Stimulated activated naive CD8-positive, alpha-beta T cell treated with anti-CD3 and anti-CD28 coated beads, Interleukin-15, amount 100 ng/mL, for 72 hours (primary cell): ENCODE results near the gene SURF4.
A peak's percentile ranks its signal among the peaks of the same experiment; 100 is the strongest.
"Not testable (repeated sequence)": the region's sequence is repeated elsewhere in the genome, so short reads cannot be mapped to it uniquely, and the experiment has no call there.

Experiments
- ATAC-seq: fragments of 150-1000 bp; cut with Tn5 transposase; 2 replicates; pipeline ENCODE4 v1.10.0; 2021; ENCODE audit warnings: mild to moderate bottlenecking, moderate library complexity
- DNase-seq, 2 donors: peaks; one replicate each; pipeline ENCODE4 v3.0.0; 2021 to 2022
- H3K27ac Mint-ChIP-seq, 2 donors: one replicate each; pipeline ENCODE4 v1.8.0; 2022; ENCODE audit warnings: mild to moderate bottlenecking in 2 of 2, mixed read lengths in 2 of 2, moderate library complexity in 2 of 2
- H3K27me3 Mint-ChIP-seq: one replicate; pipeline ENCODE4 v1.8.0; 2022; ENCODE audit warnings: mixed read lengths
- H3K4me1 Mint-ChIP-seq: one replicate; pipeline ENCODE4 v1.8.0; 2022; ENCODE audit warnings: mild to moderate bottlenecking, mixed read lengths
- H3K4me3 Mint-ChIP-seq, 2 donors: one replicate each; pipeline ENCODE4 v1.8.0; 2022; ENCODE audit warnings: mild to moderate bottlenecking in 2 of 2, mixed read lengths in 2 of 2, moderate library complexity in 1 of 2
- H3K9me3 Mint-ChIP-seq, 2 donors: one replicate each; pipeline ENCODE4 v1.8.0; 2022; ENCODE audit warnings: mixed read lengths in 2 of 2

Gene SURF4

GRCh38 chr9:133341369-133342068 lies 34.3 kb downstream of the SURF4 start:
- Mint-ChIP-seq H3K4me1 (peaks cover 61% of the 10 kb centered on the region), H3K4me3 (no peak overlapping the region), H3K9me3 (no peaks in the 10 kb centered on the region), H3K27ac (peak overlapping the region in 1 of 2 donors; percentile 76), H3K27me3 (no peaks in the 10 kb centered on the region)
- ATAC-seq, result no peak
- DNase-seq, result no peak

DNA sequence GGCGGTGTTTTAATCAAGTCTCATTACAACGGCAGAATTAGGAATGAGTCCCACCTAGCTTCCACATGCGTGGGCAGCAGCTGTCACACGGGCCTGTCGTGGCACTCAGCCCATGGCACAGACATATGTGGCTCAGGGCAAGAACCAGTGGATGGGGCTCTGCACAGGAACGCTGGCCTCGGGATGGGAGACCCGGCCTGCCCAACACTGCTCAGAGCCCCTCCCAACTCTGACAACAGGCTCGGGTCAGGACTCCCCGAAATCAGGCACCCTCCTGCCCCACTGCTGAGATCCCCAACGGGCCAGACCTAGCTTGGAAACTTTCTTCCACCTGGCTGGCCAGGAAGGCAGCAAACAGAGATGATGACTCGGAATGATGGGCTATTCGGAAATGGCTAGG lies 34.9 kb downstream of the SURF4 start:
- H3K9me3 Mint-ChIP-seq, result no peaks in the 10 kb centered on the region
- H3K4me3 Mint-ChIP-seq, result no peak overlapping the region
- DNase-seq, result no peak
- H3K4me1 Mint-ChIP-seq, result peaks cover 61% of the 10 kb centered on the region
- peak overlapping the region in 1 of 2 donors; percentile 93 for H3K27ac Mint-ChIP-seq
- ATAC-seq, result no peak
- H3K27me3 Mint-ChIP-seq, result no peaks in the 10 kb centered on the region

DNA sequence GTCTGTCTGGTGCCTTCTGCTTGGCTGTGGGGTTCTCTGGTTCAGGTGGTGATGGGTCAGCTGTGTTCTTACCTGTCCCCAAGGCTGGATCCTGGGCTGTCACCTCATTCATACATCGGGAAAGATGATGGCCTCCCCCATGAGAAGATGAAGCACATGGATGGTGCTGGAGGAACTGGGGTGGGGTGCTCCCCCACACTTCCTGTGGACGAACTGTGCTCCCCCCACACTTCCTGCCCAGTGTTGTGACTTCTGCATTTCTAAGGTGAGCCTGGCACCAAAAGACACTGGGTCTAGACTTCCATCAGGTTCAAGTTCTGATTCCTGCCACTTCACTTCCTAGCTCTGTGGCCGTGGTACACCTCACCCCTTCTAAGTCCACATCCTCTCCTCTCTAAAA lies 35.6 kb downstream of the SURF4 start:
- H3K27me3 Mint-ChIP-seq, result no peaks in the 10 kb centered on the region
- DNase-seq (no peak), ATAC-seq (no peak)
- no peaks in the 10 kb centered on the region for H3K9me3 Mint-ChIP-seq
- H3K4me3 Mint-ChIP-seq, result no peak overlapping the region
- H3K27ac Mint-ChIP-seq, result peak overlapping the region; percentile 87 to 93
- H3K4me1 Mint-ChIP-seq, result peaks cover 65% of the 10 kb centered on the region

DNA sequence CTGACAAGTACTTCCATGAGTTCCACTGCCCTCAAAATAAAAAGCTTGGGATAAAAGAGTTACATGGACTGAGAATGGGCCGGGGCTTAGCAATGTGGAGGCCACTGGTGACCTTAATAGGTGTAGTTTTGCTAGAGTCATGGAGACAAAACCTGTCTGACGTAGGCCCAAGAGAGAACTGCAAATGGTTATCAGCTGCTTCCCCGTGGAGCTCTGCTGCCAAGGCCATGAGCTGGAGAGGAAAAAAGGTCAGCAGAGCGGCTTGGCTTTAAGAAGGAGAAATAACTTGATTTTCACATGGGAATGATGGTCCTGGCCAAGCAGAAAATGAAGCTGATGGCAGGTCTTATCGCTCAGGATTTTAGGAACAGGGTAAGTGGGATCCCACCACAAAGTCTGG lies 36.2 kb downstream of the SURF4 start:
- Mint-ChIP-seq H3K4me3 (no peak overlapping the region), H3K4me1 (peaks cover 72% of the 10 kb centered on the region), H3K9me3 (no peaks in the 10 kb centered on the region), H3K27ac (peak overlapping the region in 1 of 2 donors; percentile 84), H3K27me3 (no peaks in the 10 kb centered on the region)
- DNase-seq (no peak), ATAC-seq (no peak)

- H3K4me3 Mint-ChIP-seq, result peak within 1 kb of the TSS; percentile 96 to 99
- no peaks in the 10 kb centered on the region for H3K9me3 Mint-ChIP-seq
- H3K4me1 Mint-ChIP-seq, result peaks cover 84% of the 10 kb centered on the region
- DNase-seq (peak; percentile 92 to 94), ATAC-seq (peak; percentile 95)
- no peaks in the 10 kb centered on the region for H3K27me3 Mint-ChIP-seq
- H3K27ac Mint-ChIP-seq, result peak within 1 kb of the TSS; percentile 98
These were observed 39.7 kb downstream of the SURF4 start, which contains the start of gene SURF6 for GRCh38 chr9:133335924-133336811. Gene SURF6 (minus strand): TSS chr9:133336188. CDS start chr9:133336132, 56 bp downstream.

DNA sequence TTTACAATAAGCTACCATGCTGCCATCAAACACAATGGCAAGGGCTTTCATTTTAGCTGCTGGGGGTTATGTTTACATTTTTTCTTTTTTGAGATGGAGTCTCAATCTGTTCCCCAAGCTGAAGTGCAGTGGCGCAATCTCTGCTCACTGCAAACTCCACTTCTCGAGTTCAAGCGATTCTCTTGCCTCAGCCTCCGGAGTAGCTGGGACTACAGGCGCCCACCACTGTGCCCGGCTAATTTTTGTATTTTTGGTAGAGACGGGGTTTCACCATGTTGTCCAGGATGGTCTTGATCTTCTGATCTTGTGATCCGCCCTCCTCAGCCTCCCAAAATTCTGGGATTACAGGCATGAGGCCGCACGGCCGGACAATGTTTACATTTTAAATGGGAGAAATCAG lies 41.0 kb downstream of the SURF4 start:
- H3K27ac Mint-ChIP-seq, result peak overlapping the region; percentile 48 to 98
- not testable (repeated sequence) for DNase-seq, H3K27me3 Mint-ChIP-seq, H3K9me3 Mint-ChIP-seq, ATAC-seq
- peaks cover 79% of the 10 kb centered on the region for H3K4me1 Mint-ChIP-seq
- peak overlapping the region; percentile 96 to 99 for H3K4me3 Mint-ChIP-seq

GRCh38 chr9:133334161-133334560 lies 41.7 kb downstream of the SURF4 start:
- peak overlapping the region; percentile 8 to 90 for H3K27ac Mint-ChIP-seq
- peaks cover 77% of the 10 kb centered on the region for H3K4me1 Mint-ChIP-seq

GRCh38 chr9:133333566-133333965 lies 42.3 kb downstream of the SURF4 start:
- DNase-seq (no peak), ATAC-seq (no peak)
- Mint-ChIP-seq H3K9me3 (no peaks in the 10 kb centered on the region), H3K27ac (peak overlapping the region in 1 of 2 donors; percentile 90), H3K4me3 (peak overlapping the region in 1 of 2 donors; percentile 99), H3K27me3 (no peaks in the 10 kb centered on the region), H3K4me1 (peaks cover 77% of the 10 kb centered on the region)

More at GRCh38 chr9:133334161-133334560, 41.7 kb downstream of the SURF4 start:
- H3K4me3 Mint-ChIP-seq, result peak overlapping the region in 1 of 2 donors; percentile 99
- DNase-seq (no peak), ATAC-seq (no peak)
- no peaks in the 10 kb centered on the region for H3K9me3 Mint-ChIP-seq
- H3K27me3 Mint-ChIP-seq, result no peaks in the 10 kb centered on the region

GRCh38 chr9:133333011-133333410 lies 42.8 kb downstream of the SURF4 start:
- no peak for DNase-seq
- peak overlapping the region; percentile 25 to 54 for H3K27ac Mint-ChIP-seq
- H3K4me1 Mint-ChIP-seq, result peaks cover 81% of the 10 kb centered on the region
- no peaks in the 10 kb centered on the region for H3K27me3 Mint-ChIP-seq
- H3K9me3 Mint-ChIP-seq, result no peaks in the 10 kb centered on the region
- no peak for ATAC-seq
- no peak overlapping the region for H3K4me3 Mint-ChIP-seq

- Mint-ChIP-seq H3K4me3 (no peak overlapping the region), H3K27me3 (no peaks in the 10 kb centered on the region), H3K27ac (no peak overlapping the region), H3K9me3 (no peaks in the 10 kb centered on the region), H3K4me1 (peaks cover 77% of the 10 kb centered on the region)
- ATAC-seq (no peak), DNase-seq (peak in 1 of 2 donors; percentile 5)
These were observed 43.5 kb downstream of the SURF4 start for GRCh38 chr9:133332381-133332730.

- H3K9me3 Mint-ChIP-seq, result no peaks in the 10 kb centered on the region
- peaks cover 73% of the 10 kb centered on the region for H3K4me1 Mint-ChIP-seq
- peak in 1 of 2 donors; percentile 5 for DNase-seq
- no peak for ATAC-seq
- no peaks in the 10 kb centered on the region for H3K27me3 Mint-ChIP-seq
- H3K27ac Mint-ChIP-seq, result peak overlapping the region in 1 of 2 donors; percentile 55
- no peak overlapping the region for H3K4me3 Mint-ChIP-seq
These were observed 44.0 kb downstream of the SURF4 start for GRCh38 chr9:133331641-133332380.

GRCh38 chr9:133331221-133331620 lies 44.6 kb downstream of the SURF4 start:
- Mint-ChIP-seq H3K27me3 (no peaks in the 10 kb centered on the region), H3K4me1 (peaks cover 67% of the 10 kb centered on the region), H3K27ac (peak overlapping the region in 1 of 2 donors; percentile 9), H3K4me3 (no peak overlapping the region), H3K9me3 (no peaks in the 10 kb centered on the region)
- ATAC-seq (no peak), DNase-seq (no peak)

DNA sequence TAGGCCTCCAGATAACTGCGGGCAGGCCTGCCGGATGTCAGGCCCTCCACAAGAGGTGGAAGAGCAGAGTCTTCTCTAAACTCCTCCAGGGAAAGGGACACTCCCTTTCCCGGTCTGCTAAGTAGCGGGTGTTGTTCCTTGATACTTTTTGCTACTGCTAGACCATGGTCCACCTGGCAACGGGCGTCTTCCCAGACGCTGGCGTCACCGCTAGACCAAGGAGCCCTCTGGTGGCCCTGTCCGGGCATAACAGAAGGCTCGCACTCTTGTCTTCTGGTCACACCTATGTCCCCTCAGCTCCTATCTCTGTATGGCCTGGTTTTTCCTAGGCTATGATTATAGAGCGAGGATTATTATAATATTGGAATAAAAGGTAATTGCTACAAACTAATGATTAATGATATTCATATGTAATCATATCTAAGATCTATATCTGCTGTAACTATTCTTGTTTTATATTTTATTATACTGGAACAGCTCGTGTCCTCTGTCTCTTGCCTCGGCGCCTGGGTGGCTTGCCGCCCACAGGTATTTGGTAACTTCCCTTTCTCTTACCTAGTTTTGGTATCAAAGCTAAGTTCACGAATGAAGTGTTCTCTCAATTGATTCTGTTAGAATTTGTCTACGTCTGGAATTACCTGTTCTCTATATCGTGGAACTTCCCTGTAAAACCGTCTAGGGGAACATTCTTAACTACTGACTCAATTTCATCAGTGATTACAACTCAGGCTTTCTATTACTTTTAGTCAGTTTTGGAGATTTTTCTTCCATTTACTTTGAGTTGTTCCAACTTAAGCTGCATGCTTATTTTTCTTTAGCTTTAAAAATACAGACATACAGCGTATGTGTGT lies 46.3 kb downstream of the SURF4 start:
- peaks cover 50% of the 10 kb centered on the region for H3K4me1 Mint-ChIP-seq
- not testable (repeated sequence) for H3K9me3 Mint-ChIP-seq, H3K27me3 Mint-ChIP-seq, H3K4me3 Mint-ChIP-seq, ATAC-seq, DNase-seq
- peak overlapping the region in 1 of 2 donors; percentile 61 for H3K27ac Mint-ChIP-seq

DNA sequence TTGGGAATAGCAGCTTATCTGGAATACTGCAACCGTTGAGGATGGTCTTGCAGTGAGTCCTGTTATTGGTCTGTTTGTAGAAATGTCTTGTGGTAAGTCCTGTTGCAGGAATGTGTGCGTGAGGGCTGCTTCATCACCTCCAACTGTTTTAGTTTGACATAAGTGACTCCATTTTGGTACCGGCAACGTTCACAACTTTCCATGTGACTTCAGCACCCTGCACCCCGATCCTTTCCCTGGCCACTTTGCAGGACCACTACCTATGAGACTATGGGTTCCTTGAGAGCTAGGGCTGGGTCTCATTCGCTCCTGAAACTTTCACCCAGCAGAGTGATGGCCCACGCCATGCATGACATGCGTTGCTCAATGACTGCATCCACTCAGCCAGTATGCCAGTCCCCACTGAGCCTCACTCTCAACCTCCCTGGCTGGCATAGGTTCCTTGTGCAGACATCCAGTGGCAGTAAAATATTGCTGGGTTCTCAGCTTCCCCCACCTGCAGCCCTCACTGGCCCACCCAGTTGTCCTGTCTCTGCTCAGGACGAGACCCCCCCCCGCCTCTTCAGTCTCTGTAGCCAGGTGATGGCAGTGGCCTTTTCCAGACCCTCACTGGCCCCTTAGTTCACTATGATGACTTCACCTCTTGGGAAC lies 47.9 kb downstream of the SURF4 start:
- Mint-ChIP-seq H3K4me3 (no peak overlapping the region), H3K9me3 (peaks cover 4 to 6% of the 10 kb centered on the region in 2 donors), H3K27ac (no peak overlapping the region), H3K4me1 (peaks cover 37% of the 10 kb centered on the region), H3K27me3 (no peaks in the 10 kb centered on the region)
- no peak for ATAC-seq
- DNase-seq, result no peak
